H4 (cell line): Measurements from ENCODE around the gene FHOD1. TPM values are rescaled to one million over a fixed set of nuclear protein-coding genes. Genes with fewer than 3 reads are reported as not detected.

Source experiments
- total RNA-seq: library from RNA; depleted of rRNA; stranded (reverse); fragments of >200 nt; shearing (Covaris generic); gene quantifications from 2 replicates; pipeline ENCODE4 v1.2.3, GENCODE V29; 2014; rRNA removed

Gene FHOD1
- total RNA-seq, 1 experiment from 2014 or later: 18.4 TPM

Other genes with a start within 250 kb of the FHOD1 start
- gene CBFB, start 218.3 kb downstream of the FHOD1 start, total RNA-seq: 68.0 and 81.0 TPM in 2 replicates
- gene PHAF1, start 137.5 kb downstream of the FHOD1 start, total RNA-seq: 13.8 and 14.8 TPM in 2 replicates
- gene B3GNT9, start 96.5 kb downstream of the FHOD1 start, total RNA-seq: 21.2 and 21.6 TPM in 2 replicates
- gene TRADD, start 87.6 kb downstream of the FHOD1 start, total RNA-seq: 13.6 and 17.9 TPM in 2 replicates
- gene FBXL8, start 87.5 kb downstream of the FHOD1 start, total RNA-seq: 1.3 and 3.3 TPM in 2 replicates
- 0.50 TPM in 1 of 2 replicates, not detected in the other for gene HSF4, start 82.7 kb downstream of the FHOD1 start, total RNA-seq
- 39.4 and 47.9 TPM in 2 replicates for gene NOL3, start 76.9 kb downstream of the FHOD1 start, total RNA-seq
- 3.5 and 4.5 TPM in 2 replicates for gene MATCAP1, start 63.5 kb downstream of the FHOD1 start, total RNA-seq
- gene EXOC3L1, start 57.3 kb downstream of the FHOD1 start, total RNA-seq: not detected in 2 replicates
- gene E2F4, start 55.3 kb downstream of the FHOD1 start, total RNA-seq: 78.4 and 80.7 TPM in 2 replicates
- 0.06 and 0.29 TPM in 2 replicates for gene ELMO3, start 48.4 kb downstream of the FHOD1 start, total RNA-seq
- 31.1 and 38.4 TPM in 2 replicates for gene TMEM208, start 20.4 kb downstream of the FHOD1 start, total RNA-seq
- 0.81 and 1.4 TPM in 2 replicates for gene SLC9A5, start 1.5 kb upstream of the FHOD1 start, total RNA-seq
- 2.4 and 6.7 TPM in 2 replicates for gene PLEKHG4, start 32.1 kb upstream of the FHOD1 start, total RNA-seq
- gene KCTD19, start 79.3 kb upstream of the FHOD1 start, total RNA-seq: not detected in 2 replicates
- 0.79 TPM in 1 of 2 replicates, not detected in the other for gene LRRC36, start 79.3 kb upstream of the FHOD1 start, total RNA-seq
- gene TPPP3, start 146.0 kb upstream of the FHOD1 start, total RNA-seq: not detected in 2 replicates
- gene ZDHHC1, start 169.0 kb upstream of the FHOD1 start, total RNA-seq: 3.0 and 3.2 TPM in 2 replicates
- 0.10 TPM in 1 of 2 replicates, not detected in the other for gene HSD11B2, start 183.6 kb upstream of the FHOD1 start, total RNA-seq
- 99.0 and 101 TPM in 2 replicates for gene ATP6V0D1, start 233.7 kb upstream of the FHOD1 start, total RNA-seq
- gene AGRP, start 236.1 kb upstream of the FHOD1 start, total RNA-seq: not detected in 2 replicates